HAP-1 (cell line): Measurements from ENCODE around the gene LRRC14B.
"Not testable (repeated sequence)": the region's sequence is repeated elsewhere in the genome, so short reads cannot be mapped to it uniquely, and the experiment has no call there.

Experiments used
- DNase-seq, 2 experiments: peaks; one replicate each; pipeline ENCODE4 v3.0.0-alpha.2; 2016 to 2020; ENCODE audit warnings: low spot score in 2 of 2
- H3K27me3 ChIP-seq: fragments of 250-450 bp; sonication (Bioruptor Pico); 2 replicates; pipeline ENCODE4 v1.5.1; 2020; ENCODE audit warnings: low read depth, mild to moderate bottlenecking, moderate library complexity
- H3K36me3 ChIP-seq: fragments of 250-450 bp; sonication (Bioruptor Pico); replicated peaks from 2 replicates; pipeline ENCODE4 v1.5.1; 2020; ENCODE audit warnings: mild to moderate bottlenecking
- H3K4me1 ChIP-seq: fragments of 250-450 bp; sonication (Bioruptor Pico); 2 replicates; pipeline ENCODE4 v1.5.1; 2020; ENCODE audit warnings: mild to moderate bottlenecking
- H3K4me3 ChIP-seq: fragments of 250-450 bp; sonication (Bioruptor Pico); 2 replicates; pipeline ENCODE4 v1.5.1; 2020; ENCODE audit warnings: mild to moderate bottlenecking, moderate library complexity
- H3K9me3 ChIP-seq: fragments of 250-450 bp; sonication (Bioruptor Pico); 2 replicates; pipeline ENCODE4 v1.5.1; 2020; ENCODE audit warnings: mild to moderate bottlenecking, moderate library complexity
- in situ Hi-C: fragments of 300-500 bp; cut with MboI; formaldehyde crosslinking; loops from 3 replicates; pipeline ENCODE4 v1.14.3; 2020; ENCODE audit warnings: low sequenced_read_pairs, inconsistent platforms, mixed read lengths

The LRRC14B gene

DNA sequence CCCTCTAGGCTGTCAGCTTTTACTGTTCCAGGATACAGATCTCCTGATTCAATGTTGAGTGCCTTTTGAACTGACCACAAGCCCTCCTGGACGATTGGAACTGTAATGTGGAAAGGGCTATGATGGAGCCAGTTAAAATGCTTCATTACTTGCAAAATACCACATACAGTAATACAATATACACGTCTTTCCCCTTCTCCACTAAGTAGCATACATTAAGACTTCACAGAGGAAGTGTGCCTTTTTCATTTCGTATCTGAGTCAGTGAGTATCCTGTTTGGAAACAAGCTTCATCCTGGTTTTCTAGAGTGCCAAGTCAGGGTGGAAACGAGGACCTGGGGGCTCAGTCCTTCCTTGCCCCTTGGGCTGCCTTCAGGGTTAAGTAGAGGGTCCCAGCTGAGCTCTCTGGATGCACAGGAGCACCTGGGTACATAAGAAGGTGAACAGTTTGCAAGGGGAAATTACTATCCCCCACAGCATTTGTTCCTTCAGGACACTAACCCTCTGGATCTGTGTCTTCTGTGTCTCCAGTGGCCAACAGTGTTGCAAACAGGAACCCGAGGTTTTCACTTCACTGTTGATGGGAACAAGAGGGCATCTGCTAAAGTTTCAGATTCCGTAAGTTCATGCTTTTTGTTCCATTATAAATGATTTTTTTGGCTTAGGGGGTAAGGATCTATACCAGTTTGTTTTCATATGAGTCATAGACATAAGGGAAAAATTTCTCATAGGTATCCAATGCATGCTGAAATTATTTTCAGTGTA is 31.8 kb downstream of the LRRC14B start:
- peaks cover 41% of the 10 kb centered on the region for H3K36me3 ChIP-seq
- H3K4me1 ChIP-seq: peaks cover 11% of the 10 kb centered on the region
- H3K27me3 ChIP-seq, DNase-seq, H3K4me3 ChIP-seq, H3K9me3 ChIP-seq, in situ Hi-C loops: not testable (repeated sequence)

GRCh38 chr5:223791-224190 is 32.5 kb downstream of the LRRC14B start:
- Histone ChIP-seq H3K27me3 (no peaks in the 10 kb centered on the region), H3K9me3 (no peaks in the 10 kb centered on the region), H3K4me3 (no peak overlapping the region), H3K4me1 (peaks cover 11% of the 10 kb centered on the region), H3K36me3 (peaks cover 46% of the 10 kb centered on the region)
- in situ Hi-C loops: no loop called here
- no peak for DNase-seq

GRCh38 chr5:225334-225733 is 34.0 kb downstream of the LRRC14B start:
- no peak overlapping the region for H3K4me3 ChIP-seq
- H3K9me3 ChIP-seq: no peaks in the 10 kb centered on the region
- no peaks in the 10 kb centered on the region for H3K27me3 ChIP-seq
- H3K4me1 ChIP-seq: peaks cover 10% of the 10 kb centered on the region
- DNase-seq: no peak
- H3K36me3 ChIP-seq: peaks cover 57% of the 10 kb centered on the region
- in situ Hi-C loops: no loop called here

DNA sequence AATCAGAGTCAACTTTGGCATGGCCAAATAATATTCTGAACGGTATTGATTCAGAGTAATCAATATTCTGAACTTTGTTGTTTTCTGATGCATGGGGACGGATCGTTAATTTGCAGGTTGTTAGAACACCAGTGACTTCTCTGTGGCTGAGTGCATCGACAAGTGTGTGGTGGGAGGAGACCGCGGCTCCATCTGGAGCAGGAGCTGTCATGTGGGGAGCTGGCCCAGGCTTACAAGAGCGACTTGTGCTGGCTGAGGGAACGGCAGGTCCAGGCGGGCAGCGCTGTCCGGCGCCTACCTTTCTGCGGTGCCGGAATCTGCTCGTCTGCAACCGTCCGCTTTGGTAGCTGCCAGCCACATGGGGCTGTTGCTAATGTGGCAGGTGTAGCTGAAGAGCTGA is 36.1 kb downstream of the LRRC14B start:
- H3K4me1 ChIP-seq, H3K9me3 ChIP-seq, H3K27me3 ChIP-seq, H3K4me3 ChIP-seq, in situ Hi-C loops, DNase-seq: not testable (repeated sequence)
- H3K36me3 ChIP-seq: peaks cover 61% of the 10 kb centered on the region

- Histone ChIP-seq H3K9me3 (no peaks in the 10 kb centered on the region), H3K27me3 (no peaks in the 10 kb centered on the region), H3K4me3 (no peak overlapping the region), H3K4me1 (no peaks in the 10 kb centered on the region), H3K36me3 (peaks cover 67% of the 10 kb centered on the region)
- in situ Hi-C loops: no loop called here
- no peak for DNase-seq
These were observed 37.6 kb downstream of the LRRC14B start for GRCh38 chr5:228886-229285.

- in situ Hi-C loops: no loop called here
- Histone ChIP-seq H3K27me3 (no peaks in the 10 kb centered on the region), H3K36me3 (peaks cover 65% of the 10 kb centered on the region), H3K9me3 (no peaks in the 10 kb centered on the region), H3K4me1 (no peaks in the 10 kb centered on the region), H3K4me3 (no peak overlapping the region)
- no peak for DNase-seq
These were observed 39.4 kb downstream of the LRRC14B start for GRCh38 chr5:230711-231110.

GRCh38 chr5:231661-232060 is 40.4 kb downstream of the LRRC14B start:
- no peak for DNase-seq
- Histone ChIP-seq H3K4me1 (no peaks in the 10 kb centered on the region), H3K9me3 (no peaks in the 10 kb centered on the region), H3K4me3 (no peak overlapping the region), H3K27me3 (no peaks in the 10 kb centered on the region), H3K36me3 (peaks cover 59% of the 10 kb centered on the region)
- in situ Hi-C loops: no loop called here

GRCh38 chr5:233426-233825 is 42.1 kb downstream of the LRRC14B start:
- H3K27me3 ChIP-seq, H3K4me1 ChIP-seq, H3K9me3 ChIP-seq, DNase-seq, H3K4me3 ChIP-seq, in situ Hi-C loops: not testable (repeated sequence)
- H3K36me3 ChIP-seq: peaks cover 50% of the 10 kb centered on the region

DNA sequence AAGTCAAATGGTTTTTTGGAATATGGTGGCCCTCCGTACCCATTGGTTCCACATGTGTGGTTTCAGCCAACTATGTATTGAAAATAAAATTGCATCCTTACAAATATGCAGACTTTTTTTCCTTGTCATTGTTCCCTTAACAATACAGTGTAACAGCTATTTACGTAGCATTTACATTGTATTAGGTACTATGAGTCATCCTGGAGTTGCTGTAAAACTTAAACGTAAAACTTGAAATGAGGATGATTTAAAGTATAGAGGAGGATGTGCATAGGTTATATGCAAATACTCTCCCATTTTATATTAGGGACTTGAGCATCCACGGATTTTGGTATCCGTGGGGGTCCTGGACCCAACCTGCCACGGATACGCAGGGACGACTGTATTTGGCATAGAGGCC is 43.2 kb downstream of the LRRC14B start:
- Histone ChIP-seq H3K4me3 (no peak overlapping the region), H3K9me3 (no peaks in the 10 kb centered on the region), H3K27me3 (no peaks in the 10 kb centered on the region), H3K36me3 (peaks cover 49% of the 10 kb centered on the region), H3K4me1 (no peaks in the 10 kb centered on the region)
- in situ Hi-C loops: no loop called here
- DNase-seq: no peak

DNA sequence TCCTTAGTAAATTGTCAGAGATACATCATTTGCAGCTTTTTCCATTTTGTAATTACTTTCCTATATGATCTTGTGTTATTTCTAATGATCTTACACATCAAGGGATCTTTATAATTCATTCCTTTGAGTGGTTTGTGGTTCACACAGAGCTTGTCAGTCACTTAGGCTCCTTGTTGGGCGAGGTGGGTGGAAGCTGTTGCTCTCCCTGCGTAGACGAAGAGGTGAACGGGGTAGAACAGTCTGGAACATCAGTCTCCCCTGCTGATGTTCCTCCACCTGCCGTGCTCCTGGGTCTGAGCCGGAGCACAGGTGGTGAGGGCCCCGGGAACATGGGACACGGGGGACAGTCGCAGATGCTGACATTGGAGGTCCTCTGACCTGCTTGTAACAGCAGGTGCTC is 44.2 kb downstream of the LRRC14B start:
- in situ Hi-C loops, H3K4me1 ChIP-seq, H3K9me3 ChIP-seq, H3K4me3 ChIP-seq, DNase-seq, H3K27me3 ChIP-seq: not testable (repeated sequence)
- peaks cover 51% of the 10 kb centered on the region for H3K36me3 ChIP-seq

GRCh38 chr5:237931-238330 is 46.6 kb downstream of the LRRC14B start:
- H3K36me3 ChIP-seq: peaks cover 67% of the 10 kb centered on the region

GRCh38 chr5:240550-240949 is 49.3 kb downstream of the LRRC14B start:
- H3K27me3 ChIP-seq, H3K4me1 ChIP-seq, H3K4me3 ChIP-seq, in situ Hi-C loops, H3K9me3 ChIP-seq, DNase-seq: not testable (repeated sequence)
- H3K36me3 ChIP-seq: peaks cover 48% of the 10 kb centered on the region

More at GRCh38 chr5:237931-238330, 46.6 kb downstream of the LRRC14B start:
- H3K9me3 ChIP-seq, in situ Hi-C loops, H3K4me1 ChIP-seq, H3K27me3 ChIP-seq, H3K4me3 ChIP-seq, DNase-seq: not testable (repeated sequence)

DNA sequence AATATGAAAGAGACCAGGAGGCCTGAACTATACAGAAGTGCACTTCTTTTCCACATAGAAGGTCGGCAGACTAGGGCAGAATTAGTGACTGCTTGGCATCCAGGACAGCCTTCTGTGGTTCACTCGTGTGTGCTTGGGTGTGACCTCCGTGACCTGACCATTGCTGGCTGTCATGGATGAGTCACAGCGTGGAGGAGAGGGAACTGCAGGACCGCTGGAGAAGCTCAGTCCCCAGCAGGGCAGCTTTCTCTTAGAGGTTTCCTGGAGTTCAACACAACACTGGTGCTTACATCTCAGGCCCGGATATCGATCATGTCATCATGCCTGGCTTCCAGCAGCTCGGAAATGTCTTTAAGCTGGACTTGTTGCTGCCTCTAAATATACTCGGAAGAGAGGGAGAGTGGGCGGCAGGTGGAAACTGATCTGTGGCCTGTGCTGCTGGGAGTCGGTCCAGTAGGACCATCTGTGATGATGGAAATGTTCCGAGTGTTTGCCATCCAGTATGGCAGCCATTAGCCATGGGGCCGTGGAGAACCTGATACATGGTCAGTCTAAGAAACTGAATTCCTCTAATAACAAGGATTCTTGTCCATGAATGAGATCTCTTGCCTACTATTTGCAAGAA is 49.9 kb downstream of the LRRC14B start:
- in situ Hi-C loops: not testable (repeated sequence)
- H3K36me3 ChIP-seq: peaks cover 46% of the 10 kb centered on the region

GRCh38 chr5:243683-244367 is 52.5 kb downstream of the LRRC14B start:
- H3K4me1 ChIP-seq, H3K27me3 ChIP-seq, H3K9me3 ChIP-seq, H3K4me3 ChIP-seq, in situ Hi-C loops, DNase-seq: not testable (repeated sequence)
- H3K36me3 ChIP-seq: peaks cover 51% of the 10 kb centered on the region

More for the DNA sequence above, 49.9 kb downstream of the LRRC14B start:
- H3K9me3 ChIP-seq, DNase-seq, H3K4me1 ChIP-seq, H3K27me3 ChIP-seq, H3K4me3 ChIP-seq: not testable (repeated sequence)
